GM12865 (cell line): ENCODE data around the gene BUB1.
A peak's percentile ranks its signal among the peaks of the same experiment; 100 is the strongest.

Experiments
- DNase-seq: peaks from one replicate; pipeline ENCODE4 v3.0.0; 2010; ENCODE audit warnings: low read depth
- H3K4me3 ChIP-seq: 2 replicates; pipeline ENCODE4 v1.5.1; 2011; ENCODE audit warnings: mild to moderate bottlenecking, low read depth, low read length, control low read depth
- TF ChIP-seq, protein P1 (sequence below): IDR thresholded peaks from 2 replicates; pipeline ENCODE4 v1.5.1; 2011; ENCODE audit warnings: low read length, control low read depth, low read depth, inconsistent platforms; ENCODE audit not compliant: insufficient read depth; ENCODE audit errors: missing control alignments

The BUB1 gene

DNA sequence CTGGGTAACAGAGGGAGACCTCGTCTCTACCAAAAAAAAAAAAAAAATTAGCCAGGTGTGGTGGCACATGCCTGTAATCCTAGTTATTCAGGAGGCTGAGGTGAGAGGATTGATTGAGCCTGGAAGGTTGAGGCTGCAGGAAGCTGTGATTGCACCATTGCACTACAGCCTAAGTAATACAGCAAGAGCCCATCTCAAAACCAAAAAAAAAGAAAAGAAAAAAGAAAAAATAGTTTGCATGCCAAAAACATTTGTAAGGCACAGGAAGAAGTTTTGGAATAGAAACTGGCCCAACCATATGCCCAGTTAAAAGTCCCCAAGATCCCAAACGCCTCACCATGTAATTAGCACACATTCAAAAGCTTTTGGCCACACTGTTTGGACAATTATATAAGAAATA is 41.1 kb upstream of the BUB1 start:
- no peak for DNase-seq
- TF ChIP-seq, protein P1, sequence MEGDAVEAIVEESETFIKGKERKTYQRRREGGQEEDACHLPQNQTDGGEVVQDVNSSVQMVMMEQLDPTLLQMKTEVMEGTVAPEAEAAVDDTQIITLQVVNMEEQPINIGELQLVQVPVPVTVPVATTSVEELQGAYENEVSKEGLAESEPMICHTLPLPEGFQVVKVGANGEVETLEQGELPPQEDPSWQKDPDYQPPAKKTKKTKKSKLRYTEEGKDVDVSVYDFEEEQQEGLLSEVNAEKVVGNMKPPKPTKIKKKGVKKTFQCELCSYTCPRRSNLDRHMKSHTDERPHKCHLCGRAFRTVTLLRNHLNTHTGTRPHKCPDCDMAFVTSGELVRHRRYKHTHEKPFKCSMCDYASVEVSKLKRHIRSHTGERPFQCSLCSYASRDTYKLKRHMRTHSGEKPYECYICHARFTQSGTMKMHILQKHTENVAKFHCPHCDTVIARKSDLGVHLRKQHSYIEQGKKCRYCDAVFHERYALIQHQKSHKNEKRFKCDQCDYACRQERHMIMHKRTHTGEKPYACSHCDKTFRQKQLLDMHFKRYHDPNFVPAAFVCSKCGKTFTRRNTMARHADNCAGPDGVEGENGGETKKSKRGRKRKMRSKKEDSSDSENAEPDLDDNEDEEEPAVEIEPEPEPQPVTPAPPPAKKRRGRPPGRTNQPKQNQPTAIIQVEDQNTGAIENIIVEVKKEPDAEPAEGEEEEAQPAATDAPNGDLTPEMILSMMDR, result no peak
- H3K4me3 ChIP-seq, result no peak overlapping the region

DNA sequence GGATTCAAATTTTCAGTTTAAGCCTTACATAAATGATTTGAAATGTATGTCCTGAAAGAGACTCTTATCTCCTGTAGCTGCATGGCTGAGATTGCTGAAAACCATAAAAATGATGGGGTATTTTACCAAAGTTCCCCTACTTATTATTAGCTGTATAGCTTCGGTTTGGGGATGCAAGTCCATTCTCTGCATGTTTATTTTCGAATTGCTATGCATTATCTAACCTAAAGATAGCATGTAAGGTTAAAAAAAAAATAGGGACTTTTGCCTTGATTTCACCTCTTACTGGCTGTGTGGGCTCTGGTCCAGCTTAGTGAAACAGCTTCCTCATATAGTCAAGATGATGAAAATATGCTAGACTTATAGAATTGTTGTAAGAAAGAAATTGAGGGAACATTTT is 40.5 kb upstream of the BUB1 start:
- DNase-seq, result no peak
- H3K4me3 ChIP-seq, result no peak overlapping the region
- TF ChIP-seq, protein P1, result no peak

DNA sequence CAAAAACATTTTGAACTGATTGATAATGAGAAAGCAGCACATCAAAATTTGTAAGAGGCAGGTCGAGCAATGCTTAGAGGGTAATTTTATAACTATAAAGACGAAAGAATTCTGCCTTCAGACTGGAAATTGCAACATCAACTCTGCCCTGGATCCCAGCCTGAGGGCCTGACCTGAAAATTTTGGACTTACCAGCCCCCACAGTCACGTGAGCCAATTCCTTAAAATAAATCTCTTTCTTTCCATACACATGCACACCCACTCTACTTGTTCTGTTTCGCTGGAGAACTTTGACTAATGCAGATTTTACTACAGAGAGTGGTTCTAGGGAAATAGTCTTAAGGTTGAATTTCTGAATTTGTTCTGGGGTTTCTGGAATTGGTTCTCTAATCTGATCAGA is 39.9 kb upstream of the BUB1 start:
- no peak overlapping the region for H3K4me3 ChIP-seq
- no peak for DNase-seq
- TF ChIP-seq, protein P1, result no peak

DNA sequence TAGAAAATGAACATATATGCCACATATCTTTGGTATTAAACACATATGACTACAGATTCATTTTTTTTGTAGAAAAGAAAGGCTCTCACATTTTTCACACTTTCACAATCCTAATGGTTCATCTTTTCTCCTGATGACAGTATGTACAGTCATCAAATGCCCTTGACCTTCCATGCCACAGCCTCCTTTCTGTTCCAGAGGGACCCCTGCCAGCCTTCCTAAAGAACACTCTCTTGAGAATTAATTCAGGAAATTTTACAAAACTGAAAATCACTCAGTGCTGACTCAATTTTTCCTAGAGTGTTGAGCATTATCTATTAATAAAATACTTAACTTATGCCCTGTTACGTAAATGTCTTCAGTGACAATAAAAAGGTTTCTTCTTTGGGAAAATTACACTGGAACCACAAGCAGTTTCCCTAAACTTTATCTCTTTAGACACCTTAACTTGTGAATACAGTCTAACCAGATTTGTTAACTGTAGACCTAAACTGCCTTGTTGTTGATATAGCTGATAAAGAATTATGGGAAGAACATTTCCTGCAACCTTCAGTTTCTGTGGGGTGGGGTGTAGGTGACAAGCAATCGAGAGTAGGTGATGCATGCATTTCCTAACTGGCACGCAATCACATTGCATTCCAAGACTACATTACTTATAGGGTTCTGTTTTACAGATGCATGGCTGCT is 39.2 kb upstream of the BUB1 start:
- DNase-seq, result no peak
- TF ChIP-seq, protein P1, result no peak
- no peak overlapping the region for H3K4me3 ChIP-seq

DNA sequence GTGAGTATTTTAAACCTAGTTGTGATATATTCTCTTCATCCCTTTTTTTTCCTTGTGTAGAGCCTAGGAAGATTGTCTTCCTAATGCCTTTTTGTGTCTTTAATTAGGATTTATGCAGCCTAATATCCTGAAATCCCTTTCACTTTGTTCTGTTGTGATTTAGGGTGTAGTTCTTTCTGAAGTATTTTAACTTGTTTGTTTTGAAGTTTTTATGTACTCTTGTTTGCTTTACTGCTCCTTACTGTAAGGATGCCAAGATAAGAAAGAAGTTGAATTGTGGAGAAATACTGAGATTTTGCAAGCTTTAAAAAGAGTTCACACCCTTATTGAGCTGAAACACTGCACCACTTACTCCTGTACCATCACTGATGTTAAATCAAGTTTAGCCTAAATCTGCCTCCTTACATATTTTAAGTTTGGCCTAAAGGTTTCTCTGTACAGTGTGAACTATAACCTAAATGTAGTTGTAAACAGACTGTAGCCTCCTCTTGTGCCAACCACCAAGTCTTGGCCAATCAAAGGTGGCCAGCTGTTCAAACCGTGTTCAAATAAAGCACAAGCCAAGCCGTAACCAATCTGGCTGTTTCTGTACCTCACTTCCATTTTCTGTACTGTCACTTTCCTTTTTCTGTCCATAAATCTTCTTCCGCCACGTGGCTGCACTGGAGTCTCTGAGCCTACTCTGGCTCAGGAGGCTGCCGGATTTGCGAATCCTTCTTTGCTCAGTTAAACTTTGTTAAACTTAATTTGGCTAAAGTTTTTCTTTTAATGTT is 36.8 kb upstream of the BUB1 start:
- TF ChIP-seq, protein P1, result no peak
- H3K4me3 ChIP-seq, result no peak overlapping the region
- peak; percentile 60 for DNase-seq

DNA sequence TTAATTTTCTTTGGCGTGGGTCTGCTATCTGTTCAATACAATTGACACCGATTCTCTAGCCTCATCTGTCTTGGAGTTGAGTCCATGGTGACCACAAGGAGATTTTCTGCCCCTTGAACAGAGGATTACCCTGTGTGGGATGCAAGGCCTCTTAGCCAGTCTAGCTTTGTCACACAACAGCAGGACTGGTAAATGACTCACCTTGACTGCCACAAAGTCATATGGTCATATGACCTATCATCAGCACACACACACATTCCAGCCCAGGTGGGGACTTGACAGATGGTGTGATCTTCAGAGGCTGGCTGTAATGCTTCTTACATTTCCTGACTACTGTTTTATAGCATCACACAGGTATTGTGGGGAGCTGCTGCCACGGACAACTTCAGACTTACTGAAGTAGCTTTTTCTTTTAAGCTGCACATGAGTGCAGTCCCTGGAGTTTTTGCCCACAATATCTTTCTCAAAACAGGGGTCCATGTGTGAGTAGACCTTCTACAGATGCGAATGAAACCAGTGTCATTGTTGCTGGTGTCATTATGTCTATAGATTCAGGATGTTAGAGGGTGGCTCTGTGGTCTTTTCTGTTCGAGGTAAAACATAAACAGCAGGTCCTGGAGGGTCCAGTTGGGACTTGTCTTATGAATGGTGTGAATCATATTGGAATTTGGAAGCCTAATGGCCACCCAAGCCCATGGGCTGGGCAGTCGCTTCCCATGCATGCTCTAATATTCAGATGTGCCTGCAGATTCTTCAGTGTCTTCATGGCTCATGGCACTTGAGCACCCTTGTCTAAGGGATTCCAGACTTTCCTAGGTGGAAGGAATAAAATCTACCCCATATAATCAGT is 35.9 kb upstream of the BUB1 start:
- TF ChIP-seq, protein P1, result no peak
- peak; percentile 30 for DNase-seq
- H3K4me3 ChIP-seq, result no peak overlapping the region
